HG03097 (cell line): ENCODE measurements around the gene BTLA.
"Not testable (repeated sequence)": the region's sequence is repeated elsewhere in the genome, so short reads cannot be mapped to it uniquely, and the experiment has no call there.

Experiments used
- ATAC-seq: cut with Tn5 transposase; IDR thresholded peaks from one replicate; pipeline ENCODE4 v1.9.1; 2021; ENCODE audit not compliant: unreplicated experiment, low FRiP score

The BTLA gene

GRCh38 chr3:112492124-112492523 is 7.1 kb downstream of the BTLA start:
- no peak for ATAC-seq

GRCh38 chr3:112491373-112491772 is 7.9 kb downstream of the BTLA start:
- ATAC-seq, result no peak

GRCh38 chr3:112489674-112490479 is 9.4 kb downstream of the BTLA start:
- no peak for ATAC-seq

GRCh38 chr3:112486811-112487505 is 12.3 kb downstream of the BTLA start:
- ATAC-seq, result no peak

GRCh38 chr3:112484352-112484751 is 14.9 kb downstream of the BTLA start:
- ATAC-seq, result no peak

- no peak for ATAC-seq
Observed at GRCh38 chr3:112482675-112483074, 16.6 kb downstream of the BTLA start.

- no peak for ATAC-seq
Observed at GRCh38 chr3:112481302-112481721, 18.0 kb downstream of the BTLA start.

GRCh38 chr3:112477891-112478290 is 21.4 kb downstream of the BTLA start:
- ATAC-seq, result no peak

- ATAC-seq, result no peak
Observed at GRCh38 chr3:112476346-112476745, 22.9 kb downstream of the BTLA start.

GRCh38 chr3:112474796-112475195 is 24.5 kb downstream of the BTLA start:
- ATAC-seq, result no peak

GRCh38 chr3:112472691-112473090 is 26.6 kb downstream of the BTLA start:
- no peak for ATAC-seq

GRCh38 chr3:112471596-112472325 is 27.5 kb downstream of the BTLA start:
- no peak for ATAC-seq

GRCh38 chr3:112470788-112471187 is 28.5 kb downstream of the BTLA start:
- no peak for ATAC-seq

GRCh38 chr3:112469671-112470070 is 29.6 kb downstream of the BTLA start:
- no peak for ATAC-seq

- no peak for ATAC-seq
Observed at GRCh38 chr3:112467539-112467938, 31.7 kb downstream of the BTLA start.

GRCh38 chr3:112466020-112466419 is 33.3 kb downstream of the BTLA start:
- no peak for ATAC-seq

GRCh38 chr3:112464264-112464663 is 35.0 kb downstream of the BTLA start:
- no peak for ATAC-seq

GRCh38 chr3:112463250-112463649 is 36.0 kb downstream of the BTLA start:
- ATAC-seq, result peak; percentile 39

- not testable (repeated sequence) for ATAC-seq
Observed at GRCh38 chr3:112461787-112462186, 37.5 kb downstream of the BTLA start.

- ATAC-seq, result peak; percentile 49
Observed at GRCh38 chr3:112460519-112461195, 38.6 kb downstream of the BTLA start.

- peak; percentile 36 for ATAC-seq
Observed at GRCh38 chr3:112459750-112460149, 39.5 kb downstream of the BTLA start.
